GM06990 (cell line): ENCODE data around the gene WSB2.

Experiments used
- DNase-seq: peaks from one replicate; pipeline ENCODE4 v3.0.0-alpha.2; 2011; ENCODE audit not compliant: insufficient read length; ENCODE audit errors: extremely low read depth
- H3K27me3 ChIP-seq: replicated peaks from 2 replicates; pipeline ENCODE4 v1.6.0; 2011; ENCODE audit warnings: low read length; ENCODE audit not compliant: control insufficient read depth, insufficient read depth
- H3K36me3 ChIP-seq: 2 replicates; pipeline ENCODE4 v1.5.1; 2011; ENCODE audit warnings: low read length; ENCODE audit not compliant: control insufficient read depth, insufficient read depth
- H3K4me3 ChIP-seq: replicated peaks from 2 replicates; pipeline ENCODE4 v1.5.1; 2011; ENCODE audit warnings: low read depth, mild to moderate bottlenecking, control low read depth, low read length
- TF ChIP-seq, protein P1 (sequence below): IDR thresholded peaks from 2 replicates; pipeline ENCODE4 v1.5.1; 2011; ENCODE audit warnings: low read length, control low read depth, mild to moderate bottlenecking, inconsistent platforms; ENCODE audit not compliant: insufficient read depth, poor library complexity, severe bottlenecking

WSB2 gene

DNA sequence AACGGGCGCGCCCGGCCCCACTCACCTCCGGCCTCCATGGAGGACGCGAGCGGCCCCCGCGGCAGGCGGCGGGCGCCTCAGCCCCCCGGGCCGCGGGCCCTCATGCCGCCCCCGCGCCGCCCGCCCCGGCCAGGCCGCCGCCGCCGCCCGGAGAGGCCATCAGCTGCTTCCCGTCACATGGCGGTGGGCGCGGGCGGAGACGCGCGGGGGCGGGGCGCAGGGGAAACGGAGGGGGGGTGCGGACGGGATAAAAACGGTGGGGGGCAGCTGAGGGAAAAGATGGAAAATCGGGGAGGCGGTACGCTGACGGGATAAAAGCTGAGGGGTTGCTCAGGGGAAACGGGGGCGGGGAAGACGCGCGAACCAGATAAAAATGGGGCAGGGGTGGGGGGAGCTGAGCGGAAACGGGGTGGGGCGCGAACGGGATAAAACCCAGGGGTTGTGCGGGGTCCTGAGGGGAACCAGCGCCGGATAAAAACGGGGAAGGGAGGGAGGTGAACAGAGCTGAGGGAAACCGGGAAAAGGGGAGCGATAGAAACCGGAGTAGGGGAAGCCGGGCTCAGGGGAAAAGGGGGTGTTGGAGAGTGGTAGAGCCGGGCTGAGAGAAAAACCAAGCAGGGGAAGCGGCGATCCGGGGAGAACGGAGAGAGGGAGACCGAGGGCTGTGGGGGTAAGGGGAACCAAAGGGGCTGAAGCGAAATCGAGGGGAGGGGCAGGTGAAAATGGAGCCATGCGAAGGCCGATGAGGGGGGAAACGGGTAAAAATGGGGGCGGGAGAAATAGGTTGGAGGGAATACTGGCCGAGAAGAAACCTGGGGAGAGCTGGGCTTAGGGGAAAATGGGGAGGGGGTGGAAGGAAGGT is at the start of gene WSB2:
TSS of gene WSB2 (minus strand) at position 169 of the 862 bp plus-strand sequence. CDS start at position 38, 131 bp downstream.
- Histone ChIP-seq H3K27me3 (no peaks in the 10 kb centered on the region; the same call in 1 of the 2 replicates), H3K4me3 (peak within 1 kb of the TSS; percentile 89), H3K36me3 (no peaks in the 10 kb centered on the region; the same call in 1 of the 2 replicates)
- TF ChIP-seq, protein P1, sequence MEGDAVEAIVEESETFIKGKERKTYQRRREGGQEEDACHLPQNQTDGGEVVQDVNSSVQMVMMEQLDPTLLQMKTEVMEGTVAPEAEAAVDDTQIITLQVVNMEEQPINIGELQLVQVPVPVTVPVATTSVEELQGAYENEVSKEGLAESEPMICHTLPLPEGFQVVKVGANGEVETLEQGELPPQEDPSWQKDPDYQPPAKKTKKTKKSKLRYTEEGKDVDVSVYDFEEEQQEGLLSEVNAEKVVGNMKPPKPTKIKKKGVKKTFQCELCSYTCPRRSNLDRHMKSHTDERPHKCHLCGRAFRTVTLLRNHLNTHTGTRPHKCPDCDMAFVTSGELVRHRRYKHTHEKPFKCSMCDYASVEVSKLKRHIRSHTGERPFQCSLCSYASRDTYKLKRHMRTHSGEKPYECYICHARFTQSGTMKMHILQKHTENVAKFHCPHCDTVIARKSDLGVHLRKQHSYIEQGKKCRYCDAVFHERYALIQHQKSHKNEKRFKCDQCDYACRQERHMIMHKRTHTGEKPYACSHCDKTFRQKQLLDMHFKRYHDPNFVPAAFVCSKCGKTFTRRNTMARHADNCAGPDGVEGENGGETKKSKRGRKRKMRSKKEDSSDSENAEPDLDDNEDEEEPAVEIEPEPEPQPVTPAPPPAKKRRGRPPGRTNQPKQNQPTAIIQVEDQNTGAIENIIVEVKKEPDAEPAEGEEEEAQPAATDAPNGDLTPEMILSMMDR, result no peak
- DNase-seq, result peak; percentile 53

DNA sequence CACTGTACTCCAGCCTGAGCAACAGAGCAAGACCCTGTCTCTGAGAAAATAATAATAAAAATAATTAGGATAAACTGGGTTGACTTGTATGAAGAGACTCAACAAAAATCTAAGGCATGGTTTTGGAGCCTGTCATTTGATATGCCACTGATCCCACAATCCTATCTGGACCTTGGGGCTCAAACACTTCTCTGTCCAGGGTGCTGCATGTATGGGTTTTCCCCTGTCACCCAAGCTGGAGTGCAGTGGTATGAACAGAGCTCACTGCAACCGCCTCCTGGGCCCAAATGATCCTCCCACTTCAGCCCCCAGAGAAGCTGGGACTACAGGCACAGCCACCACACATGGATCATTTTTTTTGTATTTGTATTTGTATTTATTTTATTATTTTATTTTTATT is 48.1 kb upstream of the WSB2 start:
- no peak overlapping the region for H3K4me3 ChIP-seq
- H3K27me3 ChIP-seq, result no peaks in the 10 kb centered on the region
- DNase-seq, result no peak
- H3K36me3 ChIP-seq, result no peaks in the 10 kb centered on the region
- TF ChIP-seq, protein P1, result no peak

- Histone ChIP-seq H3K27me3 (no peaks in the 10 kb centered on the region), H3K36me3 (no peaks in the 10 kb centered on the region), H3K4me3 (no peak overlapping the region)
- DNase-seq, result no peak
- TF ChIP-seq, protein P1, result no peak
These were observed 46.7 kb upstream of the WSB2 start for GRCh38 chr12:118107694-118108093.

DNA sequence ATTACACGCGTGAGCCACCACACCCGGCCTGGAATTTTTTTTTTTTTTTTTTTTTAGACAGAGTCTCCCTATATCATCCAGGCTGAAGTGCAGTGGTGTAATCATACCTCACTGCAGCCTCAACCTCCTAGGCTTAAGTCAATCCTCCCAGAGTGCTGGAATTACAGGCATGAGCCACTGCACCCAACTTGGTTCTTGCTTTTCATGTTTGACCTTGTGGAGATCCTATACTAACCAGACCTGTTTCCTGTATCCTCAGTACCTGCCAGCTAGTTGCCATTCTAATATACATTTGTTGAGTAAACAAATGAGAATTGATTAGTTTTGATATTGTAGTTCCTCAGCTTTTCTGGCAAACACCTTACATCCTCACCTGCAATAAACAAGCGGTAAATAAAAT is 46.0 kb upstream of the WSB2 start:
- no peaks in the 10 kb centered on the region for H3K36me3 ChIP-seq
- no peak overlapping the region for H3K4me3 ChIP-seq
- TF ChIP-seq, protein P1, result no peak
- no peak for DNase-seq
- H3K27me3 ChIP-seq, result no peaks in the 10 kb centered on the region

DNA sequence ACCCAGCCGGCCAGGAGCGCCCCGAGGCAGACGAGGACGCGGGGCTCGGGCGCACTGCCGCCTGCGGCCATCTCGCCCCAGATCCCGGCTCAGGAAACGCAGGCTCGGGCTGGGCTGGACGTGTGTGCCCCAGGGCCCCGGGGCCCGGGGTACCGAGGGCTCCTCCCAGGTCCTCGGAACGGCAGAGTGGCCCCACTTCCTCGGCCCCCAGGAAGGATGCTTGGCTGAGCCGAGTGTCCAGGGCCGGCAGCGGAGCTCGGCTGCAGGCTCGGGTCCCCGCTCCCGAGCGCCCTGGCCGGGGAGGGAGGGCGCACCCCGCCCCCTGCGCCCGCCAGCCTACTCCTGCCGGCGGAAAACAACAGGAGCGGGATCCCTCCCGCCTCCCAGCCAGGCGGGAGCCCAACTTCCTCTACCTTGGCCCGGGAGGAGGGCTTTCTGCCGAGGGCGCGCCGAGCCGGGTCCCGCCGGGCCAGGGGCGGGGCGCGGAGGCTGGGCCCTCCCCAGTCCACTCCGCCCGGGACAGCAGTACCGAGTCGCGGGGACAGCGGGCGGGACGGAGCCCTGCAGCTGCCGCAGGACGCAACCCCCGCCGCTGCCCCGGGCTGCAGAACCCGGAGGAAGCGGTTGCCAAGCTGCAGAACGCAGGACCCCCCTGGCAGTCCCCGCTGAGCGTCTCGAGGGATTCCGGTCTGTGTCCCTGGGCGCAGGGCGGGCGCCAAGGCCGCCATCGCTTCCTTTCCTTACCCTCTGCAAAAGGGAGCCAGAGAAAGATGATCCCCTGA is 42.8 kb upstream of the WSB2 start, which contains the start of gene VSIG10:
TSS of gene VSIG10 (minus strand) at position 411 of the 782 bp plus-strand sequence. CDS start at position 71, 340 bp downstream.
- peak; percentile 35 for DNase-seq
- Histone ChIP-seq H3K4me3 (peak within 1 kb of the TSS; percentile 70), H3K36me3 (no peaks in the 10 kb centered on the region), H3K27me3 (no peaks in the 10 kb centered on the region)
- TF ChIP-seq, protein P1, result no peak
